ENCODE data around the gene CDO1. TPM values are rescaled to one million over a fixed set of nuclear protein-coding genes. Genes with fewer than 3 reads are reported as not detected.

The CDO1 gene
- total and polyA plus RNA-seq, 2 experiments from 2014 or later: 24.5 to 29.2 TPM

DNA sequence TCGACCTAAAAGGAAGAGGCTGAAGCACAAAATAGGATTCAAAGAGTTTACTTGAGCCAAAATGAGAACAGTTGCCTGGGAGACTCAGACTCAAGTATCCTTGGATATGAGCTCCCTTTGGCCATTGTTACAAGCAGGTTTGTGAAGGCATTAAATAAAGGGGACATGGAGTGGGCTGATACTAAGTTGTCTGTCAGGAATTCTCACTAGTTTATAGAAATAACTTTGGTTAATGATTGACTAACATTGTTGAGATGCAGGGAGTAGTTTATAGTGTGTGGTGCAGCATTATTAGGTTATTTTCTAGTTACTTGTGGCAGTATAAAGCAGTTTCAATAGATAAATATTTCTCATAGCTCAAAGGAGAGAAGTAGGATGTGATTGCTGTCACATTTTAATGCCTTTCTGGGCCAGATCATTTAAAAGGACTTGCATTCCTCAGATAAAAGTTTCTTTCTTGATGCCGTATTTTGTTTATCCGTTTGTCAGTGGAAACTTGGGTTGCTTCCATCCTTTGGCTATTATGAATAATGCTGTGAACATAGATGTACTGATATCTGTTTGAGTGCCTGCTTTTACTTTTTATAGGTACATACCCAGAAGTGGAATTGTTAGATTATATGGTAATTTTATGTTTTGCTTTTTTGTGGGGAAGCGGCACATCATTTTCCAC is 34.4 kb upstream of the CDO1 start:
- no peaks in the 10 kb centered on the region for H3K27me3 Mint-ChIP-seq (ENCODE audit: insufficient read depth, low read depth, poor library complexity)
- no peaks in the 10 kb centered on the region for H3K9me2 ChIP-seq (ENCODE audit: insufficient read depth)
- H3K27ac ChIP-seq (ENCODE audit: low read depth): no peak overlapping the region
- DNase-seq (ENCODE audit: low spot score) (no peak), ATAC-seq (no peak)
- peaks cover 3% of the 10 kb centered on the region; the same call in 1 of the 2 replicates for H4K20me1 ChIP-seq (replicated peaks; ENCODE audit: insufficient read depth)
- peaks cover 16% of the 10 kb centered on the region for H3K4me1 Mint-ChIP-seq
- TF ChIP-seq ZNF114 (CRISPR knock-in tag; IDR thresholded peaks at IDR 0.05): no peak
- TF ChIP-seq EZH2 (IDR thresholded peaks at IDR 0.05; ENCODE audit: low read depth, unreplicated experiment): no peak
- TF ChIP-seq, protein P1, sequence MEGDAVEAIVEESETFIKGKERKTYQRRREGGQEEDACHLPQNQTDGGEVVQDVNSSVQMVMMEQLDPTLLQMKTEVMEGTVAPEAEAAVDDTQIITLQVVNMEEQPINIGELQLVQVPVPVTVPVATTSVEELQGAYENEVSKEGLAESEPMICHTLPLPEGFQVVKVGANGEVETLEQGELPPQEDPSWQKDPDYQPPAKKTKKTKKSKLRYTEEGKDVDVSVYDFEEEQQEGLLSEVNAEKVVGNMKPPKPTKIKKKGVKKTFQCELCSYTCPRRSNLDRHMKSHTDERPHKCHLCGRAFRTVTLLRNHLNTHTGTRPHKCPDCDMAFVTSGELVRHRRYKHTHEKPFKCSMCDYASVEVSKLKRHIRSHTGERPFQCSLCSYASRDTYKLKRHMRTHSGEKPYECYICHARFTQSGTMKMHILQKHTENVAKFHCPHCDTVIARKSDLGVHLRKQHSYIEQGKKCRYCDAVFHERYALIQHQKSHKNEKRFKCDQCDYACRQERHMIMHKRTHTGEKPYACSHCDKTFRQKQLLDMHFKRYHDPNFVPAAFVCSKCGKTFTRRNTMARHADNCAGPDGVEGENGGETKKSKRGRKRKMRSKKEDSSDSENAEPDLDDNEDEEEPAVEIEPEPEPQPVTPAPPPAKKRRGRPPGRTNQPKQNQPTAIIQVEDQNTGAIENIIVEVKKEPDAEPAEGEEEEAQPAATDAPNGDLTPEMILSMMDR (conservative IDR thresholded peaks at IDR 0.05; ENCODE audit: low read depth in 2 of 2): no peak
- TF ChIP-seq, protein P2, sequence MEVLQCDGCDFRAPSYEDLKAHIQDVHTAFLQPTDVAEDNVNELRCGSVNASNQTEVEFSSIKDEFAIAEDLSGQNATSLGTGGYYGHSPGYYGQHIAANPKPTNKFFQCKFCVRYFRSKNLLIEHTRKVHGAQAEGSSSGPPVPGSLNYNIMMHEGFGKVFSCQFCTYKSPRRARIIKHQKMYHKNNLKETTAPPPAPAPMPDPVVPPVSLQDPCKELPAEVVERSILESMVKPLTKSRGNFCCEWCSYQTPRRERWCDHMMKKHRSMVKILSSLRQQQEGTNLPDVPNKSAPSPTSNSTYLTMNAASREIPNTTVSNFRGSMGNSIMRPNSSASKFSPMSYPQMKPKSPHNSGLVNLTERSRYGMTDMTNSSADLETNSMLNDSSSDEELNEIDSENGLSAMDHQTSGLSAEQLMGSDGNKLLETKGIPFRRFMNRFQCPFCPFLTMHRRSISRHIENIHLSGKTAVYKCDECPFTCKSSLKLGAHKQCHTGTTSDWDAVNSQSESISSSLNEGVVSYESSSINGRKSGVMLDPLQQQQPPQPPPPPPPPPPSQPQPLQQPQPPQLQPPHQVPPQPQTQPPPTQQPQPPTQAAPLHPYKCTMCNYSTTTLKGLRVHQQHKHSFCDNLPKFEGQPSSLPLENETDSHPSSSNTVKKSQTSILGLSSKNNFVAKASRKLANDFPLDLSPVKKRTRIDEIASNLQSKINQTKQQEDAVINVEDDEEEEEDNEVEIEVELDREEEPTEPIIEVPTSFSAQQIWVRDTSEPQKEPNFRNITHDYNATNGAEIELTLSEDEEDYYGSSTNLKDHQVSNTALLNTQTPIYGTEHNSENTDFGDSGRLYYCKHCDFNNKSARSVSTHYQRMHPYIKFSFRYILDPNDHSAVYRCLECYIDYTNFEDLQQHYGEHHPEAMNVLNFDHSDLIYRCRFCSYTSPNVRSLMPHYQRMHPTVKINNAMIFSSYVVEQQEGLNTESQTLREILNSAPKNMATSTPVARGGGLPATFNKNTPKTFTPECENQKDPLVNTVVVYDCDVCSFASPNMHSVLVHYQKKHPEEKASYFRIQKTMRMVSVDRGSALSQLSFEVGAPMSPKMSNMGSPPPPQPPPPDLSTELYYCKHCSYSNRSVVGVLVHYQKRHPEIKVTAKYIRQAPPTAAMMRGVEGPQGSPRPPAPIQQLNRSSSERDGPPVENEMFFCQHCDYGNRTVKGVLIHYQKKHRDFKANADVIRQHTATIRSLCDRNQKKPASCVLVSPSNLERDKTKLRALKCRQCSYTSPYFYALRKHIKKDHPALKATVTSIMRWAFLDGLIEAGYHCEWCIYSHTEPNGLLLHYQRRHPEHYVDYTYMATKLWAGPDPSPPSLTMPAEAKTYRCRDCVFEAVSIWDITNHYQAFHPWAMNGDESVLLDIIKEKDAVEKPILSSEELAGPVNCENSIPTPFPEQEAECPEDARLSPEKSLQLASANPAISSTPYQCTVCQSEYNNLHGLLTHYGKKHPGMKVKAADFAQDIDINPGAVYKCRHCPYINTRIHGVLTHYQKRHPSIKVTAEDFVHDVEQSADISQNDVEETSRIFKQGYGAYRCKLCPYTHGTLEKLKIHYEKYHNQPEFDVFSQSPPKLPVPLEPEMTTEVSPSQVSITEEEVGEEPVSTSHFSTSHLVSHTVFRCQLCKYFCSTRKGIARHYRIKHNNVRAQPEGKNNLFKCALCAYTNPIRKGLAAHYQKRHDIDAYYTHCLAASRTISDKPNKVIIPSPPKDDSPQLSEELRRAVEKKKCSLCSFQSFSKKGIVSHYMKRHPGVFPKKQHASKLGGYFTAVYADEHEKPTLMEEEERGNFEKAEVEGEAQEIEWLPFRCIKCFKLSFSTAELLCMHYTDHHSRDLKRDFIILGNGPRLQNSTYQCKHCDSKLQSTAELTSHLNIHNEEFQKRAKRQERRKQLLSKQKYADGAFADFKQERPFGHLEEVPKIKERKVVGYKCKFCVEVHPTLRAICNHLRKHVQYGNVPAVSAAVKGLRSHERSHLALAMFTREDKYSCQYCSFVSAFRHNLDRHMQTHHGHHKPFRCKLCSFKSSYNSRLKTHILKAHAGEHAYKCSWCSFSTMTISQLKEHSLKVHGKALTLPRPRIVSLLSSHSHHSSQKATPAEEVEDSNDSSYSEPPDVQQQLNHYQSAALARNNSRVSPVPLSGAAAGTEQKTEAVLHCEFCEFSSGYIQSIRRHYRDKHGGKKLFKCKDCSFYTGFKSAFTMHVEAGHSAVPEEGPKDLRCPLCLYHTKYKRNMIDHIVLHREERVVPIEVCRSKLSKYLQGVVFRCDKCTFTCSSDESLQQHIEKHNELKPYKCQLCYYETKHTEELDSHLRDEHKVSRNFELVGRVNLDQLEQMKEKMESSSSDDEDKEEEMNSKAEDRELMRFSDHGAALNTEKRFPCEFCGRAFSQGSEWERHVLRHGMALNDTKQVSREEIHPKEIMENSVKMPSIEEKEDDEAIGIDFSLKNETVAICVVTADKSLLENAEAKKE (CRISPR knock-in tag; IDR thresholded peaks at IDR 0.05): no peak
- TF ChIP-seq POLR2AphosphoS5 (IDR thresholded peaks at IDR 0.05; ENCODE audit: low read depth): no peak
- TF ChIP-seq STAT1 (IDR thresholded peaks at IDR 0.05; ENCODE audit: unreplicated experiment): no peak
- TF ChIP-seq, protein P3, sequence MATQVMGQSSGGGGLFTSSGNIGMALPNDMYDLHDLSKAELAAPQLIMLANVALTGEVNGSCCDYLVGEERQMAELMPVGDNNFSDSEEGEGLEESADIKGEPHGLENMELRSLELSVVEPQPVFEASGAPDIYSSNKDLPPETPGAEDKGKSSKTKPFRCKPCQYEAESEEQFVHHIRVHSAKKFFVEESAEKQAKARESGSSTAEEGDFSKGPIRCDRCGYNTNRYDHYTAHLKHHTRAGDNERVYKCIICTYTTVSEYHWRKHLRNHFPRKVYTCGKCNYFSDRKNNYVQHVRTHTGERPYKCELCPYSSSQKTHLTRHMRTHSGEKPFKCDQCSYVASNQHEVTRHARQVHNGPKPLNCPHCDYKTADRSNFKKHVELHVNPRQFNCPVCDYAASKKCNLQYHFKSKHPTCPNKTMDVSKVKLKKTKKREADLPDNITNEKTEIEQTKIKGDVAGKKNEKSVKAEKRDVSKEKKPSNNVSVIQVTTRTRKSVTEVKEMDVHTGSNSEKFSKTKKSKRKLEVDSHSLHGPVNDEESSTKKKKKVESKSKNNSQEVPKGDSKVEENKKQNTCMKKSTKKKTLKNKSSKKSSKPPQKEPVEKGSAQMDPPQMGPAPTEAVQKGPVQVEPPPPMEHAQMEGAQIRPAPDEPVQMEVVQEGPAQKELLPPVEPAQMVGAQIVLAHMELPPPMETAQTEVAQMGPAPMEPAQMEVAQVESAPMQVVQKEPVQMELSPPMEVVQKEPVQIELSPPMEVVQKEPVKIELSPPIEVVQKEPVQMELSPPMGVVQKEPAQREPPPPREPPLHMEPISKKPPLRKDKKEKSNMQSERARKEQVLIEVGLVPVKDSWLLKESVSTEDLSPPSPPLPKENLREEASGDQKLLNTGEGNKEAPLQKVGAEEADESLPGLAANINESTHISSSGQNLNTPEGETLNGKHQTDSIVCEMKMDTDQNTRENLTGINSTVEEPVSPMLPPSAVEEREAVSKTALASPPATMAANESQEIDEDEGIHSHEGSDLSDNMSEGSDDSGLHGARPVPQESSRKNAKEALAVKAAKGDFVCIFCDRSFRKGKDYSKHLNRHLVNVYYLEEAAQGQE (IDR thresholded peaks at IDR 0.05; ENCODE audit: unreplicated experiment): no peak
- no peak for TF ChIP-seq ZNF331 (CRISPR knock-in tag; IDR thresholded peaks at IDR 0.05; ENCODE audit: low read depth)
- no peak for TF ChIP-seq NANOG (IDR thresholded peaks at IDR 0.05; ENCODE audit: borderline replicate concordance)
- no peak for TF ChIP-seq CREB1 (CRISPR knock-in tag; IDR thresholded peaks at IDR 0.05; ENCODE audit: low read depth)
- no peak for TF ChIP-seq JUNB (IDR thresholded peaks at IDR 0.05; ENCODE audit: unreplicated experiment)
- TF ChIP-seq EZH2phosphoT487 (IDR thresholded peaks at IDR 0.05; ENCODE audit: unreplicated experiment): no peak
- TF ChIP-seq, protein P4, sequence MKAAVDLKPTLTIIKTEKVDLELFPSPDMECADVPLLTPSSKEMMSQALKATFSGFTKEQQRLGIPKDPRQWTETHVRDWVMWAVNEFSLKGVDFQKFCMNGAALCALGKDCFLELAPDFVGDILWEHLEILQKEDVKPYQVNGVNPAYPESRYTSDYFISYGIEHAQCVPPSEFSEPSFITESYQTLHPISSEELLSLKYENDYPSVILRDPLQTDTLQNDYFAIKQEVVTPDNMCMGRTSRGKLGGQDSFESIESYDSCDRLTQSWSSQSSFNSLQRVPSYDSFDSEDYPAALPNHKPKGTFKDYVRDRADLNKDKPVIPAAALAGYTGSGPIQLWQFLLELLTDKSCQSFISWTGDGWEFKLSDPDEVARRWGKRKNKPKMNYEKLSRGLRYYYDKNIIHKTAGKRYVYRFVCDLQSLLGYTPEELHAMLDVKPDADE (IDR thresholded peaks at IDR 0.05): no peak
- no peak overlapping the region for H3K4me3 ChIP-seq
- H3K79me2 ChIP-seq (replicated peaks; ENCODE audit: insufficient read depth): peaks cover 100% of the 10 kb centered on the region
- no peak overlapping the region for H3K4me2 ChIP-seq
- H3K36me3 Mint-ChIP-seq (ENCODE audit: low read depth): peaks cover 18% of the 10 kb centered on the region; the same call in 2 of the 3 replicates
- peaks cover 11% of the 10 kb centered on the region for H3K4me1 ChIP-seq (ENCODE audit: insufficient read depth)
- 0 out of 2 replicates have a peak, but pooled peaks cover 2% of the 10 kb centered on the region for H3K36me3 ChIP-seq (ENCODE audit: insufficient read depth)
- H3K4me3 Mint-ChIP-seq: no peak overlapping the region
- H3F3A ChIP-seq (replicated peaks; ENCODE audit: low read depth): no peaks in the 10 kb centered on the region
- peaks cover 10% of the 10 kb centered on the region for H3K9me3 Mint-ChIP-seq
- no peak overlapping the region for H2AFZ ChIP-seq
- no peaks in the 10 kb centered on the region for H3K27me3 ChIP-seq (ENCODE audit: insufficient read depth)
- H3K27ac Mint-ChIP-seq: no peak overlapping the region

Data from GM23338 (cell line).